Stimulated activated CD4-positive, alpha-beta T cell treated with anti-CD3 and anti-CD28 coated beads, Interleukin-4, amount 100 ng/mL, for 48 hours (primary cell): ENCODE data around the gene APOL1.
"Not testable (repeated sequence)": the region's sequence is repeated elsewhere in the genome, so short reads cannot be mapped to it uniquely, and the experiment has no call there.

Source experiments
- DNase-seq, 2 donors: peaks; one replicate each; pipeline ENCODE4 v3.0.0-alpha.2; 2020; ENCODE audit warnings: low read depth in 2 of 2

APOL1 gene

GRCh38 chr22:36252754-36253522, at the start of gene APOL1:
TSS of gene APOL1 (plus strand) at chr22:36253133. CDS start at chr22:36254956, 1,823 bp downstream.
- peak in 1 of 2 donors; percentile 45 for DNase-seq

GRCh38 chr22:36203441-36203840, 49.5 kb upstream of the APOL1 start:
- DNase-seq: not testable (repeated sequence)

- DNase-seq: no peak
Measured at GRCh38 chr22:36204001-36204631, 48.8 kb upstream of the APOL1 start.

GRCh38 chr22:36204632-36205015, 48.3 kb upstream of the APOL1 start:
- DNase-seq: no peak

GRCh38 chr22:36205573-36205972, 47.4 kb upstream of the APOL1 start:
- not testable (repeated sequence) for DNase-seq

- DNase-seq: no peak
Measured at GRCh38 chr22:36206255-36206654, 46.7 kb upstream of the APOL1 start.

- DNase-seq: no peak
Measured at GRCh38 chr22:36208162-36208765, 44.7 kb upstream of the APOL1 start.

GRCh38 chr22:36208914-36209313, 44.0 kb upstream of the APOL1 start:
- no peak for DNase-seq

GRCh38 chr22:36209488-36209908, 43.4 kb upstream of the APOL1 start:
- not testable (repeated sequence) for DNase-seq

- no peak for DNase-seq
Measured at GRCh38 chr22:36210224-36210623, 42.7 kb upstream of the APOL1 start.

- no peak for DNase-seq
Measured at GRCh38 chr22:36211237-36211861, 41.6 kb upstream of the APOL1 start.

GRCh38 chr22:36212901-36213300, 40.0 kb upstream of the APOL1 start:
- DNase-seq: no peak

GRCh38 chr22:36213586-36213985, 39.3 kb upstream of the APOL1 start:
- no peak for DNase-seq

- DNase-seq: no peak
Measured at GRCh38 chr22:36215981-36216380, 37.0 kb upstream of the APOL1 start.

- no peak for DNase-seq
Measured at GRCh38 chr22:36218648-36219193, 34.2 kb upstream of the APOL1 start.

- DNase-seq: no peak
Measured at GRCh38 chr22:36220451-36220921, 32.4 kb upstream of the APOL1 start.

GRCh38 chr22:36221799-36222751, 30.9 kb upstream of the APOL1 start:
- peak in 1 of 2 donors; percentile 37 for DNase-seq

- no peak for DNase-seq
Measured at GRCh38 chr22:36222887-36223450, 30.0 kb upstream of the APOL1 start.

GRCh38 chr22:36223504-36223903, 29.4 kb upstream of the APOL1 start:
- no peak for DNase-seq

- no peak for DNase-seq
Measured at GRCh38 chr22:36224245-36224644, 28.7 kb upstream of the APOL1 start.
